ENCODE measurements around the gene SNTB2.

GRCh38 chr16:69157196-69157595 is 29.8 kb upstream of the SNTB2 start:
- TF ChIP-seq, protein P1, sequence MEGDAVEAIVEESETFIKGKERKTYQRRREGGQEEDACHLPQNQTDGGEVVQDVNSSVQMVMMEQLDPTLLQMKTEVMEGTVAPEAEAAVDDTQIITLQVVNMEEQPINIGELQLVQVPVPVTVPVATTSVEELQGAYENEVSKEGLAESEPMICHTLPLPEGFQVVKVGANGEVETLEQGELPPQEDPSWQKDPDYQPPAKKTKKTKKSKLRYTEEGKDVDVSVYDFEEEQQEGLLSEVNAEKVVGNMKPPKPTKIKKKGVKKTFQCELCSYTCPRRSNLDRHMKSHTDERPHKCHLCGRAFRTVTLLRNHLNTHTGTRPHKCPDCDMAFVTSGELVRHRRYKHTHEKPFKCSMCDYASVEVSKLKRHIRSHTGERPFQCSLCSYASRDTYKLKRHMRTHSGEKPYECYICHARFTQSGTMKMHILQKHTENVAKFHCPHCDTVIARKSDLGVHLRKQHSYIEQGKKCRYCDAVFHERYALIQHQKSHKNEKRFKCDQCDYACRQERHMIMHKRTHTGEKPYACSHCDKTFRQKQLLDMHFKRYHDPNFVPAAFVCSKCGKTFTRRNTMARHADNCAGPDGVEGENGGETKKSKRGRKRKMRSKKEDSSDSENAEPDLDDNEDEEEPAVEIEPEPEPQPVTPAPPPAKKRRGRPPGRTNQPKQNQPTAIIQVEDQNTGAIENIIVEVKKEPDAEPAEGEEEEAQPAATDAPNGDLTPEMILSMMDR (IDR thresholded peaks at IDR 0.05): no peak
- TF ChIP-seq POLR2AphosphoS5 (IDR thresholded peaks at IDR 0.05) (no peak), EP300 (IDR thresholded peaks at IDR 0.05; ENCODE audit: low read depth) (no peak)
